HepG2 (cell line): ENCODE data around the gene CYBB. TPM values are rescaled to one million over a fixed set of nuclear protein-coding genes. Genes with fewer than 3 reads are reported as not detected.

Source experiments
- ATAC-seq: fragments of 200-7000 bp; cut with Tn5 transposase; 3 replicates; pipeline ENCODE4 v1.9.1; 2020; ENCODE audit warnings: mild to moderate bottlenecking, moderate library complexity
- BruUV-seq: library from RNA; stranded (reverse); fragments of 400-500 nt; replicated peaks from 2 replicates; lab custom pipeline; 2021; lab: Mats Ljungman, UMichigan
- CTCF ChIA-PET: fragments of 300-600 bp; formaldehyde crosslinking; extraction: SDS; loops from one replicate; lab custom pipeline; 2021; ENCODE audit warnings: low total read pairs, inconsistent platforms, low intra/inter-chr PET ratio; lab: Yijun Ruan, JAX
- POLR2A ChIA-PET: fragments of 350-600 bp; sonication (Branson Sonifier 250); formaldehyde crosslinking; loops from one replicate; lab custom pipeline; 2020; ENCODE audit warnings: antibody characterized with exemption, inconsistent platforms; lab: Yijun Ruan, JAX
- DNase-seq: peaks from one replicate; pipeline ENCODE4 v3.0.0-alpha.2; 2015; ENCODE audit warnings: low spot score
- FAIRE-seq: peaks from 3 replicates; lab custom pipeline; 2011; peaks lifted over from hg19 to GRCh38; lab: Jason Lieb, UNC
- H2AFZ ChIP-seq: one replicate; pipeline ENCODE4 v1.6.1; 2011; ENCODE audit warnings: low read length, inconsistent platforms
- H3K27ac ChIP-seq: fragments of 300-600 bp; 3 replicates; pipeline ENCODE4 v1.8.0; 2011; ENCODE audit warnings: mixed run types, mild to moderate bottlenecking, mixed read lengths, low read length, inconsistent platforms; ENCODE audit not compliant: insufficient read depth; ENCODE audit errors: extremely low read length
- H3K27me3 ChIP-seq, 2 experiments: fragments of 200-600 bp in 1 of 2; 2 replicates in 1 of 2; 3 replicates in 1 of 2; pipeline versions ENCODE4 v1.6.0 to v1.8.0; 2011; ENCODE audit warnings: low read length in 2 of 2, mild to moderate bottlenecking in 2 of 2, moderate library complexity in 2 of 2, inconsistent platforms in 1 of 2; ENCODE audit not compliant: insufficient read depth in 2 of 2, control insufficient read depth in 1 of 2
- H3K36me3 ChIP-seq, 2 experiments: fragments of 200-600 bp in 1 of 2; replicated peaks in 1 of 2; 2 replicates in 1 of 2; 3 replicates in 1 of 2; pipeline versions ENCODE4 v1.5.1 to v1.8.0; 2011; ENCODE audit warnings: low read length in 2 of 2, inconsistent platforms in 1 of 2; ENCODE audit not compliant: insufficient read depth in 2 of 2, control insufficient read depth in 1 of 2
- H3K4me1 ChIP-seq: 2 replicates; pipeline ENCODE4 v1.5.1; 2012; ENCODE audit warnings: low read length, inconsistent platforms; ENCODE audit not compliant: insufficient read depth
- H3K4me2 ChIP-seq: 2 replicates; pipeline ENCODE4 v1.6.0; 2011; ENCODE audit warnings: low read depth, low read length, inconsistent platforms
- H3K4me3 ChIP-seq, 3 experiments: fragments of 200-600 bp in 1 of 3; sonication (generic), shearing (Covaris generic) in 1 of 3; replicated peaks in 1 of 3; 2 replicates each; pipeline ENCODE4 v1.5.1; 2011 to 2016; ENCODE audit warnings: low read length in 3 of 3, inconsistent platforms in 2 of 3, low read depth in 2 of 3, mild to moderate bottlenecking in 2 of 3, control low read depth in 1 of 3, mixed read lengths in 1 of 3; ENCODE audit not compliant: insufficient read depth in 1 of 3
- H3K79me2 ChIP-seq: one replicate; pipeline ENCODE4 v1.6.1; 2011; ENCODE audit warnings: low read length, inconsistent platforms; ENCODE audit not compliant: insufficient read depth
- H3K9ac ChIP-seq: 2 replicates; pipeline ENCODE4 v1.6.0; 2011; ENCODE audit warnings: mild to moderate bottlenecking, low read depth, low read length, inconsistent platforms; ENCODE audit not compliant: insufficient read depth
- H3K9me3 ChIP-seq: 2 replicates; pipeline ENCODE4 v1.5.1; 2012; ENCODE audit warnings: mild to moderate bottlenecking, low read length
- H4K20me1 ChIP-seq: 2 replicates; pipeline ENCODE4 v1.6.0; 2011; ENCODE audit warnings: inconsistent platforms, mild to moderate bottlenecking, low read length, moderate library complexity; ENCODE audit not compliant: insufficient read depth
- ZFX ChIP-seq: sonication (generic); formaldehyde crosslinking; IDR thresholded peaks from 2 replicates; pipeline ENCODE4 v1.4.0; 2020; ENCODE audit warnings: mild to moderate bottlenecking, low read depth, missing genetic modification reagents, moderate library complexity
- ZNF546 ChIP-seq: sonication (generic); formaldehyde crosslinking; conservative IDR thresholded peaks from 2 replicates; pipeline ENCODE4 v1.8.1; 2023; ENCODE audit warnings: mild to moderate bottlenecking, missing genetic modification reagents
- WGBS: methylation state at CpG from one replicate; pipeline ENCODE4 v1.1.6; 2017; ENCODE audit warnings: low lambda C conversion rate; 5-methylcytosine and 5-hydroxymethylcytosine counted together
- in situ Hi-C: cut with HindIII; loops from 2 replicates; pipeline ENCODE4 v1.10.0; 2017; ENCODE audit warnings: low pct_unique_long_range_greater_than_20kb; ENCODE audit not compliant: extremely low pct_ligation_motif_present
- intact Hi-C: fragments of 100-400 bp; cut with micrococcal nuclease; formaldehyde crosslinking; loops from one replicate; pipeline ENCODE4 v1.10.0; 2022; ENCODE audit not compliant: unreplicated experiment
- polyA plus RNA-seq, 8 experiments: library from polyadenylated mRNA; depleted of rRNA in 3 of 8; stranded (reverse) in 7 of 8; unstranded in 1 of 8; fragments of >200 nt; fragmentation: Illumina TruSeq in 4 of 8; extraction: Trizol in 4 of 8; gene quantifications; 2 replicates each; pipeline versions ENCODE4 v1.2.1 to v1.2.3, GENCODE V29; 2011 to 2016; ENCODE audit warnings: low read depth in 4 of 8, missing spikeins in 1 of 8, mixed read lengths in 1 of 8; ENCODE audit not compliant: insufficient read depth in 1 of 8
- total RNA-seq, 5 experiments: library from RNA; depleted of rRNA; stranded (reverse); fragments of >200 nt; fragmentation: Illumina TruSeq; extraction: Trizol; gene quantifications; 2 replicates each; pipeline ENCODE4 v1.2.3, GENCODE V29; 2016; ENCODE audit warnings: low read depth in 1 of 5
- TF ChIP-seq, protein P1 (sequence below): sonication (generic); formaldehyde crosslinking; IDR thresholded peaks from 2 replicates; pipeline ENCODE4 v1.4.0; 2020; ENCODE audit warnings: missing genetic modification reagents
- TF ChIP-seq, protein P2 (sequence below): sonication (generic); formaldehyde crosslinking; IDR thresholded peaks from 2 replicates; pipeline ENCODE4 v1.4.0; 2020; ENCODE audit warnings: missing genetic modification reagents, borderline replicate concordance
- TF ChIP-seq, protein P3 (sequence below): sonication (generic); formaldehyde crosslinking; IDR thresholded peaks from 2 replicates; pipeline ENCODE4 v1.5.1; 2020; ENCODE audit warnings: mild to moderate bottlenecking, moderate library complexity, missing genetic modification reagents
- TF ChIP-seq, protein P4 (sequence below): sonication (generic); formaldehyde crosslinking; IDR thresholded peaks from 2 replicates; pipeline ENCODE4 v1.8.1; 2022; ENCODE audit warnings: mild to moderate bottlenecking, missing genetic modification reagents
- TF ChIP-seq, protein P5 (sequence below): sonication (generic); formaldehyde crosslinking; IDR thresholded peaks from 2 replicates; pipeline ENCODE4 v1.5.0; 2020; ENCODE audit warnings: missing genetic modification reagents
- TF ChIP-seq, protein P6 (sequence below): sonication (generic); formaldehyde crosslinking; IDR thresholded peaks from 2 replicates; pipeline ENCODE4 v1.4.0; 2020; ENCODE audit warnings: missing genetic modification reagents

The CYBB gene
- total and polyA plus RNA-seq, 2 of the 13 experiments (the other 11 are each of a cell fraction or from before 2014, with no cell fraction given) = not detected

DNA sequence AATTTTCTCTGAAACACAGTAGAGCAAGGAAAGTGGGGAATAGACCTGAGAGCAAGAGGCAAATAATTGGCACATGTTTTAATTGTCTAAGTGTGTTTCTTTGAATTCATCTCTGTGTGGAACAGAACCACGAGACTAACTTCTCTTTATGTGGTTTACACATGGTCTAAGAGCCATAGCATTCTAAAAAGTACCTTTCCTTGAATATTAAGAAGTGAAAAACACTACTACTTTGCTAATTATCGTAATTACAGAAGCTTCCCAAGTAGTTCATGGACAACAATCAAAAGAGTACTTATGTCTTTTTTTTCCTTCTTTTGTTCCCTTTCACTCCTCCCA, 2.9 kb upstream of the CYBB start (continued):
- TF ChIP-seq ZFX (no peak), ZNF546 (CRISPR knock-in tag) (no peak)
- TF ChIP-seq, protein P1, sequence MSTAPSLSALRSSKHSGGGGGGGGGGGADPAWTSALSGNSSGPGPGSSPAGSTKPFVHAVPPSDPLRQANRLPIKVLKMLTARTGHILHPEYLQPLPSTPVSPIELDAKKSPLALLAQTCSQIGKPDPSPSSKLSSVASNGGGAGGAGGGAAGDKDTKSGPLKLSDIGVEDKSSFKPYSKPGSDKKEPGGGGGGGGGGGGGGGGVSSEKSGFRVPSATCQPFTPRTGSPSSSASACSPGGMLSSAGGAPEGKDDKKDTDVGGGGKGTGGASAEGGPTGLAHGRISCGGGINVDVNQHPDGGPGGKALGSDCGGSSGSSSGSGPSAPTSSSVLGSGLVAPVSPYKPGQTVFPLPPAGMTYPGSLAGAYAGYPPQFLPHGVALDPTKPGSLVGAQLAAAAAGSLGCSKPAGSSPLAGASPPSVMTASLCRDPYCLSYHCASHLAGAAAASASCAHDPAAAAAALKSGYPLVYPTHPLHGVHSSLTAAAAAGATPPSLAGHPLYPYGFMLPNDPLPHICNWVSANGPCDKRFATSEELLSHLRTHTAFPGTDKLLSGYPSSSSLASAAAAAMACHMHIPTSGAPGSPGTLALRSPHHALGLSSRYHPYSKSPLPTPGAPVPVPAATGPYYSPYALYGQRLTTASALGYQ (CRISPR knock-in tag) = no peak

DNA sequence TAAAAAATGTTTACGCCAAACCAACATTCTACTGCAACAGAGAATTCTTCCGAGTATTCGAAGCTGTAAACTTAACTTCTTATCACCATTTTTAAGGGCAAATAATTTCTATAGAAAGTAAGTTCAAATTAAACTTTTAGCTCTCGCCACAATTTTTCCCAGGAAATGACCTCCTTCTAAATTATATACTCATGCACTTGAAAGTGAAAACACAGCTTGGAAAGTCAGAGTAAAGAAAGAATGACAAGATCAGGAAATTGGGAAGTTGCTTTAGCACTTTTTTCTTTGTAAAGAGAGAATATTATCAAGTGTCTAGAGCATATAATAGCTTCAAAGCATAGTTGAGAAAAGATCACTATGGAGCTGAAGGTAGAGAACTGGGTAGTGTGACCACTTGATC, 1.2 kb downstream of the CYBB start:
- Histone ChIP-seq H3K27ac (no peak overlapping the region), H3K9me3 (no peaks in the 10 kb centered on the region), H4K20me1 (no peaks in the 10 kb centered on the region), H3K4me1 (no peaks in the 10 kb centered on the region), H2AFZ (no peak overlapping the region), H3K79me2 (no peaks in the 10 kb centered on the region), H3K9ac (no peak overlapping the region), H3K27me3 (no peaks in the 10 kb centered on the region), H3K4me3 (no peak overlapping the region), H3K4me2 (no peak overlapping the region), H3K36me3 (no peaks in the 10 kb centered on the region)
- in situ Hi-C loops = no loop called here
- ATAC-seq (no peak), DNase-seq (no peak), FAIRE-seq (no peak)
- no TSS peak for BruUV-seq
- CTCF ChIA-PET = no interaction called here
- POLR2A ChIA-PET = no interaction called here
- 65% methylated on average over 4 of the region's 4 CpGs for WGBS
- intact Hi-C loops = no loop called here
- TF ChIP-seq, protein P2, sequence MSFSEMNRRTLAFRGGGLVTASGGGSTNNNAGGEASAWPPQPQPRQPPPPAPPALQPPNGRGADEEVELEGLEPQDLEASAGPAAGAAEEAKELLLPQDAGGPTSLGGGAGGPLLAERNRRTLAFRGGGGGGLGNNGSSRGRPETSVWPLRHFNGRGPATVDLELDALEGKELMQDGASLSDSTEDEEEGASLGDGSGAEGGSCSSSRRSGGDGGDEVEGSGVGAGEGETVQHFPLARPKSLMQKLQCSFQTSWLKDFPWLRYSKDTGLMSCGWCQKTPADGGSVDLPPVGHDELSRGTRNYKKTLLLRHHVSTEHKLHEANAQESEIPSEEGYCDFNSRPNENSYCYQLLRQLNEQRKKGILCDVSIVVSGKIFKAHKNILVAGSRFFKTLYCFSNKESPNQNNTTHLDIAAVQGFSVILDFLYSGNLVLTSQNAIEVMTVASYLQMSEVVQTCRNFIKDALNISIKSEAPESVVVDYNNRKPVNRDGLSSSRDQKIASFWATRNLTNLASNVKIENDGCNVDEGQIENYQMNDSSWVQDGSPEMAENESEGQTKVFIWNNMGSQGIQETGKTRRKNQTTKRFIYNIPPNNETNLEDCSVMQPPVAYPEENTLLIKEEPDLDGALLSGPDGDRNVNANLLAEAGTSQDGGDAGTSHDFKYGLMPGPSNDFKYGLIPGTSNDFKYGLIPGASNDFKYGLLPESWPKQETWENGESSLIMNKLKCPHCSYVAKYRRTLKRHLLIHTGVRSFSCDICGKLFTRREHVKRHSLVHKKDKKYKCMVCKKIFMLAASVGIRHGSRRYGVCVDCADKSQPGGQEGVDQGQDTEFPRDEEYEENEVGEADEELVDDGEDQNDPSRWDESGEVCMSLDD (CRISPR knock-in tag) = no peak
- TF ChIP-seq, protein P3, sequence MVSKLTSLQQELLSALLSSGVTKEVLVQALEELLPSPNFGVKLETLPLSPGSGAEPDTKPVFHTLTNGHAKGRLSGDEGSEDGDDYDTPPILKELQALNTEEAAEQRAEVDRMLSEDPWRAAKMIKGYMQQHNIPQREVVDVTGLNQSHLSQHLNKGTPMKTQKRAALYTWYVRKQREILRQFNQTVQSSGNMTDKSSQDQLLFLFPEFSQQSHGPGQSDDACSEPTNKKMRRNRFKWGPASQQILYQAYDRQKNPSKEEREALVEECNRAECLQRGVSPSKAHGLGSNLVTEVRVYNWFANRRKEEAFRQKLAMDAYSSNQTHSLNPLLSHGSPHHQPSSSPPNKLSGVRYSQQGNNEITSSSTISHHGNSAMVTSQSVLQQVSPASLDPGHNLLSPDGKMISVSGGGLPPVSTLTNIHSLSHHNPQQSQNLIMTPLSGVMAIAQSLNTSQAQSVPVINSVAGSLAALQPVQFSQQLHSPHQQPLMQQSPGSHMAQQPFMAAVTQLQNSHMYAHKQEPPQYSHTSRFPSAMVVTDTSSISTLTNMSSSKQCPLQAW (CRISPR knock-in tag) = no peak
- TF ChIP-seq, protein P4, sequence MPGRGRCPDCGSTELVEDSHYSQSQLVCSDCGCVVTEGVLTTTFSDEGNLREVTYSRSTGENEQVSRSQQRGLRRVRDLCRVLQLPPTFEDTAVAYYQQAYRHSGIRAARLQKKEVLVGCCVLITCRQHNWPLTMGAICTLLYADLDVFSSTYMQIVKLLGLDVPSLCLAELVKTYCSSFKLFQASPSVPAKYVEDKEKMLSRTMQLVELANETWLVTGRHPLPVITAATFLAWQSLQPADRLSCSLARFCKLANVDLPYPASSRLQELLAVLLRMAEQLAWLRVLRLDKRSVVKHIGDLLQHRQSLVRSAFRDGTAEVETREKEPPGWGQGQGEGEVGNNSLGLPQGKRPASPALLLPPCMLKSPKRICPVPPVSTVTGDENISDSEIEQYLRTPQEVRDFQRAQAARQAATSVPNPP = no peak
- TF ChIP-seq, protein P5, sequence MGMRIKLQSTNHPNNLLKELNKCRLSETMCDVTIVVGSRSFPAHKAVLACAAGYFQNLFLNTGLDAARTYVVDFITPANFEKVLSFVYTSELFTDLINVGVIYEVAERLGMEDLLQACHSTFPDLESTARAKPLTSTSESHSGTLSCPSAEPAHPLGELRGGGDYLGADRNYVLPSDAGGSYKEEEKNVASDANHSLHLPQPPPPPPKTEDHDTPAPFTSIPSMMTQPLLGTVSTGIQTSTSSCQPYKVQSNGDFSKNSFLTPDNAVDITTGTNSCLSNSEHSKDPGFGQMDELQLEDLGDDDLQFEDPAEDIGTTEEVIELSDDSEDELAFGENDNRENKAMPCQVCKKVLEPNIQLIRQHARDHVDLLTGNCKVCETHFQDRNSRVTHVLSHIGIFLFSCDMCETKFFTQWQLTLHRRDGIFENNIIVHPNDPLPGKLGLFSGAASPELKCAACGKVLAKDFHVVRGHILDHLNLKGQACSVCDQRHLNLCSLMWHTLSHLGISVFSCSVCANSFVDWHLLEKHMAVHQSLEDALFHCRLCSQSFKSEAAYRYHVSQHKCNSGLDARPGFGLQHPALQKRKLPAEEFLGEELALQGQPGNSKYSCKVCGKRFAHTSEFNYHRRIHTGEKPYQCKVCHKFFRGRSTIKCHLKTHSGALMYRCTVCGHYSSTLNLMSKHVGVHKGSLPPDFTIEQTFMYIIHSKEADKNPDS = no peak
- TF ChIP-seq, protein P6, sequence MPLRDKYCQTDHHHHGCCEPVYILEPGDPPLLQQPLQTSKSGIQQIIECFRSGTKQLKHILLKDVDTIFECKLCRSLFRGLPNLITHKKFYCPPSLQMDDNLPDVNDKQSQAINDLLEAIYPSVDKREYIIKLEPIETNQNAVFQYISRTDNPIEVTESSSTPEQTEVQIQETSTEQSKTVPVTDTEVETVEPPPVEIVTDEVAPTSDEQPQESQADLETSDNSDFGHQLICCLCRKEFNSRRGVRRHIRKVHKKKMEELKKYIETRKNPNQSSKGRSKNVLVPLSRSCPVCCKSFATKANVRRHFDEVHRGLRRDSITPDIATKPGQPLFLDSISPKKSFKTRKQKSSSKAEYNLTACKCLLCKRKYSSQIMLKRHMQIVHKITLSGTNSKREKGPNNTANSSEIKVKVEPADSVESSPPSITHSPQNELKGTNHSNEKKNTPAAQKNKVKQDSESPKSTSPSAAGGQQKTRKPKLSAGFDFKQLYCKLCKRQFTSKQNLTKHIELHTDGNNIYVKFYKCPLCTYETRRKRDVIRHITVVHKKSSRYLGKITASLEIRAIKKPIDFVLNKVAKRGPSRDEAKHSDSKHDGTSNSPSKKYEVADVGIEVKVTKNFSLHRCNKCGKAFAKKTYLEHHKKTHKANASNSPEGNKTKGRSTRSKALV (CRISPR knock-in tag) = no peak
